HuH-7 (cell line): ENCODE measurements around the gene NRDE2.
"Not testable (repeated sequence)": the region's sequence is repeated elsewhere in the genome, so short reads cannot be mapped to it uniquely, and the experiment has no call there.

ENCODE experiments used
- DNase-seq: peaks from one replicate; pipeline ENCODE4 v3.0.0; 2011; ENCODE audit warnings: low spot score

The NRDE2 gene

DNA sequence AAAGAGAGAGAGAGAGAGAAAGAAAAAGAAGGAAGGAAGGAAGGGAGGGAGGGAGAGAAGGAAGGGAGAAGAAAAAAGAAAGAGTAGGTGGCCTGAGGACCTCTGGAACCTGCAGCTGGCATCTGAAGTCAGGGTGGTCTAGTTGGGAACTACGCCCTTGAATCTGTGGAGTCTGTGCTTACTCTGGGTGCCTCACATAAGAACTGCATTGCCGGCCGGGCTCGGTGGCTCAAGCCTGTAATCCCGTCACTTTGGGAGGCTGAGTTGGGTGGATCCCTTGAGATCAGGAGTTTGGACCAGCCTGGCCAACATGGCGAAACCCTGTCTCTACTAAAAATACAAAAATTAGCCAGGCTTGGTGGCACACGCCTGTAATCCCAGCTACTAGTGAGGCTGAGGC lies 10.0 kb upstream of the NRDE2 start:
- no peak for DNase-seq

DNA sequence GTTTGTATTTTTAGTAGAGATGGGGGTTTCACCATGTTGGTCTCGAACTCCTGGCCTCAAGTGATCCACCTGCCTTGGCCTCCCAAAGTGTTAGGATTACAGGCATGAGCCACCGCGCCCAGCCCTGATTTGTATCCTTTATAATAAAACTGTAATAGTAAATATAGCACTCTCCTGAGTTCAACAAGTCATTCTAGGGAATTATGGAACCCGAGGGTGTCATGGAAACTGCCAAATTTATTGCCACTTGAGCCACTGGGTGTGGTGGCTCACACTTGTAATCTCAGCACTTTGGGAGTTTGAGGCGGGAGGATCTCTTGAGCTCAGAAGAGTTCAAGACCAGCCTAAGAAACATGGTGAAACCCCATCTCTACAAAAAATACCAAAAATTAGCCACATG lies 9.5 kb upstream of the NRDE2 start:
- DNase-seq, result not testable (repeated sequence)

DNA sequence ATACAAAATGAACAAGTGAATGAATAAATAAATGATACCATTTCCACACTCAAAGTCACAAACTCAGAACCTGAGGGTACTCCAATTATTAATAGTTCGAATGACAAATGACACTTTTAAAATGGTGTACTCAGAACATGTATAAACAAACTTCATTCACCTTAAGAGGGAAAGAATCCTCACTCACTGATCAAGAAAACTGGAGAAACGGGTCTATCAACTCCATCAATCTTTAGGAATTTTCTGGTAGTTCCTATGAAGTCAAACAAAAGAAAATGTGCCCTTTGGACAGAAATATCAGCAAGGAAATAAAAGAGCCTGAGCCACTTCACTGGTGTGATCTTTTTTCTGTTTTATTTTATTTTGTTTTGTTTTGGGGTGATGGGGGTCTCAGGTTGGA lies 5.2 kb upstream of the NRDE2 start:
- DNase-seq, result no peak

DNA sequence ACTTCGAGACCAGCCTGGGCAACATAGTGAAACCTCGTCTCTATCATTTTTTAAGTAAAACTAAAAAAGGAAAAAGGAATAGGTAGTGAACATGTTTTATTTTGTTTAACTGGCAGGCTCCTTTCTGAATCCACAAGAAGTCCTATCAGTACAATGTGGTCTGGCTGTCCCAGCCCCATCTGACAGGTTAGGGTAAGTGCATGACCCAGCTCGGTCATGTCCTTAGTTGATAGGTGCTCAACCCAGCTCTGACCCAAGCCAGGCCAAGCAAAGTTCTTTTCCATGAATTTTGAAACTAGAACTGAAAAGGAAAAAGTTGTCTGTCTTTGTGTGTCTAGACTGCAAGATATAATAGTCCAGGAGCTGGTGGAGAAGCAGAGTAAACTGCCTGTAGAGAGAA lies 4.7 kb upstream of the NRDE2 start:
- DNase-seq, result no peak

DNA sequence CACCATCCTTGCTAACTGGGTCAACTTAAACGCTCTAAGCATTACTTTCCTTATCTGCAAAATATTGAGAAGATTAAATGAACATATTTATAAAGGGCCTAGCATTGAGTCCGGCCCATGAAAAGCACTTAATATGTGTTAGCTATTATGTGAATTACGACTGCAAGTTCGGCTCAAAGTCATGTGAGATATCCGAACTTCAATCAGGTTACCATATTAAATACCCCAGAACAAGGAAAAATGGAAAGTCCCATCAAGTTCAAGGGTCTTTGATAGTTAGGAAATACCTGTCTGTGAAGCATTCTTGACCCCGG lies 487 bp upstream of the NRDE2 start:
- no peak for DNase-seq

DNA sequence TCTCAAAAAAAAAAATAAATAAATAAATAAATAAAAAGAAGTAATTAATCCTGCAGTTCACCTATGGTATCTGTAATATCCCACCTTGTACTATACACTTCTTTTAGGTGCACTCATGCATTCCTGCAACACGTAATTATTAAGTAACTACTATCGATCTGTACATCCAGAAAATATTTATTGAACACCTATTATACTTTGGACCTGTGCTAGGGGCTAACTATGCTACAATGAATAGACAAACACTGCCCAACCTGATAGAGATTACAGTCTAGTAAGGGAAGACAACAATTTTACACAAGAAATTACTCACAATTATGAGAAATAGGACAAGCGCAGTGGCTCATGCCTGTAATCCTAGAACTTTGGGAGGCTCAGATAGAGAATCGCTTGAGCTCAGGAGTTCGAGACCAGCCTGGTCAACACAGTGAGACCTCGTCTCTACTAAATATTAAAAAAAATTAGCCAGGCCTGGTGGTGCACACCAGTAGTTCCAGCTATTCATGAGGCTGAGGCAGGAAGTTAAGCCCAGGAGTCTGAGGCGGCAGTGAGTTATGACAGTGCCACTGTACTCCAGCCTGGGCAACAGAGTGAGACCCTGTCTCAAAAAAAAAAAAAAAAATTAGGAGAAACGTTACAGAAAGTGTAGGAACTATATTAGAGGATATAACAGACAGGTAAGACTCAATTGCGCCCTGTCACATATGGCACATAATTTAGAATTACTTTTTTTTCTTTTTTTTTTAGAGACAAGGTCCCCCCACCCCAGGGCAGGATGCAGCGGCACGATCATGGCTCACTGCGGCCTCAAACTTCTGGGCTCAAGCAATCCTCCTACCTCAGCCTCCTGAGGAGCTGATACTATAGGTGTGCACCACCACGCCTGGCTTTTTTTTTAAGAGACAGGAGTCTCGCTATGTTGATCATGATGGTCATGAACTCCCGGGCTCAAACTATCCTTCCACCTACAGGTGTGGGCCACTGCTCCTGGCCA lies 1.2 kb downstream of the NRDE2 start:
- DNase-seq, result no peak

DNA sequence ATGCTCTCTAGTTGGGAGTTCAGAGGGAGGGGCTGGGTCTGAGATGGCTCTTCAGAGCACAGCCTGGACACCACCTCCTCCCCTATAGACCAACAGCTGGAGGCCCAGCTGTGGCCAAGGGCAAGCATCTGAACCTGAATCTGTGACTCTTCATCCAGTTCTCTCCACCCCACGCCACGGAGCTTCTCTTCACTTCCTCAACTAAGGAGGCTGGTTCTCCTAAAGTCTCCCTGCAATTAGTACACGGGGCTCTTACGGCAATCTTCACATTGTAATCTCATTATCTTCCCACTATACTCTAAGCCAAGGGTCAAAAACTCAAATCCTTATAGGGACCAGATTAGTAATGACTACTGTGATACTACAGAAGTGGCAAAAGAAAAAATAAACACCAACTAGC lies 9.8 kb downstream of the NRDE2 start:
- no peak for DNase-seq

DNA sequence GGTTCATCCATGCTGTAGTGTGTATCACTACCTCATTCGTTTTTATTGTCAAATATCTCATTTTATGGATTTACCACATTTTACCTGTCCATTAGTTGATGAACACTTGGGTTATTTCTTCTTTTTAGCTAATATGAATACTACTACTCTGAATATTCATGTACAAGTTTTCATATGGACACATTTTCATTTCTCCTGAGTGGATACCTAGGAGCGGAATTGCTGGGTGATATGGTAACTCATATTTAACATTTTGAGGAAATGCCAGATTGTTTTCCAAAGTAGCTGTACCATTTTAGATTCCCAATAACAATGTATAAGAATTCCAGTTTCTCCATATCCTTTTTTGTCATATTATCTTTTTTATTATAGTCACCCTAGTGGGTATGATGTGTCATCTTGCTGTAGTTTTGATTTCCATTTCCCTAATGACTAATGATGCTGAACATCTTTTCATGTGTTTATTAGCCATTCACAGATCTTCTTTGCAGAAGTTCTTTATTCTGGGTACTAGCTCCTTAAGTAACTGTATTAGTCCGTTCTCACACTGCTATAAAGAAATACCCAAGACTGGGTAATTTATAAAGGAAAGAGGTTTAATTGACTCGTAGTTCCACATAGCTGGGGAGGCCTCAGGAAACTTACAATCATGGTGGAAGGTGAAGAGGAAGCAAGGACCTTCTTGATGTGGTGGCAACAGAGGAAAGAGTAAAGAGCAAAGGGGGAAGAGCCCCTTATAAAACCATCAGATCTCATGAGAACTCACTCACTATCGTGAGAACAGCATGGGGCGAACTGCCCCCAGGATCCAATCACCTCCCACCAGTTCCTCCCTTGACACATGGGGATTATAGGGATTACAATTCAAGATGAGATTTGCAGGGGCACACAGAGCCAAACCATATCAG lies 11.9 kb downstream of the NRDE2 start:
- DNase-seq, result no peak

DNA sequence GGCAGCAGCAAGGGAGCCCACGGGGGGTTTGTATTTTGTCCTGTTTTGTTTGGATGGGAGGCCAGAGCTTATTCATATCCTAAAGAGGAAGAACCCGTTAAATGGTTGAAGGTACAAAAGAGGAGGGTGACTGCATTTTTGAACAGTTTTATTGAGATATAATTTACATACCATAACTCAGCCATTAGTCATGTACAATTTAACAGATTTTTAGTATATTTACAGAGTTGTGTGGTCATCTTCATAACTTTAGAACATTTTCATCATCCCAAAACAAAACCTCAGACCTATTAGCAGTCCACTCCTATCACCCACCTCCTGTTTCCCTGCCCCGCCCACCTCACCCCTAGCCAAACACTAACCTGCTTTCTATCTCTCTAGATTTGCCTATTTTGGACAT lies 12.6 kb downstream of the NRDE2 start:
- DNase-seq, result no peak

DNA sequence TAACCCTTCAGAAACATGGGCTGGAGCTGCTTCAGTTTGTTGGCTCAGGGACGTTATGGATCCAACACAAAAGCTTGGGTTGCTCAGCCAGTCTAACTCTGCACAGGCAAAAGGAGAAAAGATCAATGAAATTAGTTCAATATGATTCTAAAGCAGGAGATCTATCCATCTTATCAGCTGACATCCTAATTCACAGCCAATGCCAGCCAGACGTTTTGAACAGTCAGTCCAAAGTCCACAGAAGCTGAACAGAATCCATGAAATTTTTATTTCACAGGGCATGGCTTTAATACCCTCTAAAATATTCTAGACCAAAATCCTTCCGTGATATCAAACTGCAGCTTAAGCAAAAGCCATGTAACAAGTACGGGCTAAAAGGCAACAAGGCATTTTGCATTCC lies 13.7 kb downstream of the NRDE2 start:
- DNase-seq, result no peak

DNA sequence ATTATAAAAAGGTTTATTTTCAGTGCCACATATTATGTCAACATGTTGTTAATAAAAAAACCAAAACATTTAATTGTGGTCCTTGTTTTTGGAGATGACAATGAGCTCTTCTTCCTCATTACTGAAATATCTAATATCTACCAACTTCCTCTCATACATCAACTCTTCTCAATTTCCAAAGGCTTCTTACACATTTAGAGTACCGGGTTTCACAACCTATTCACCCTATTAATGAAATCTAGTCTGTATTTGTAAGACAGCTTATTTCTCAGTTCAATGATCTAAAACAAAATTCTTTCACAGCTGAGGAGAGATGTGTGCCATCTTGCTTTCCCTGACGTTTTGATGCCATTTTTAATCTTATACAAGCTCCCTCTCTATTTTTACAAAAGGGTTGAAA lies 14.5 kb downstream of the NRDE2 start:
- DNase-seq, result no peak

DNA sequence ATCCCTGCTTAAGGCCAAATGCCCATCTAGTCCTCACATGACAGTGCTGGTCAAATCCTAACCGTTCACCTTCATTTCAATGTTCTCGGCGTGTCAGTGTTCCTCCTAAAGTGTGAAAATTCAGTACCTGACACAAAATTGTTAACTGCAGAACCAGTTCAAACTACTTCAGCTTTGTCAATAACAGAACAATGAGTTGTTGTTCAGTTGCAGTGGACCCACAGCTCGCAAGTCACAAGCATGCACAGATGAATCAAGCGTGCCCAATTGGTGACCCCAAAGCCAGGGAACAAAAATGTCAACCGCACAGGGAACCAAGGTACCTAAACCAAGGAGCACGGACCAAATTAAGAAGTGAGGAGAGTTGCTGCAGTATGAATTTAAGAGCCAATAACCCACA lies 23.2 kb downstream of the NRDE2 start:
- DNase-seq, result no peak

DNA sequence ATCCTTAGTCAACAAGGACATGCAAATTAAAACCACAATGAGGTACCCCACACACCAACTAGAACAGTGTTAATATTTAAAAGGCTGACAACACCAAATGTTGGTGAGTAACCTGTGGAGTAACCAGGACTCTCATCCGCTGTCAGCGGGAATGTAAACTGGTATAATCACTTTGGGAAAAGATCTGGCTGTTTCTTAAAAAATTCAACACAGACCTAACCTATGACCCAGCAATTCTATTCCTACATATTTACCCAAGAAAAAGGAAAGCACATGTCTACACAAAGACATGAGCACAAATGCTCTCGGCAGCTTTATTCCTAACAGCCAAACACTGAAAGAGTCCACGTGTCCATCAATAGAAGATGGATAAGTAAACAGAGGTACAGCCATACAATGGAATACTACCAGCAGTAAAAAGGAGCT lies 26.6 kb downstream of the NRDE2 start:
- DNase-seq, result no peak

DNA sequence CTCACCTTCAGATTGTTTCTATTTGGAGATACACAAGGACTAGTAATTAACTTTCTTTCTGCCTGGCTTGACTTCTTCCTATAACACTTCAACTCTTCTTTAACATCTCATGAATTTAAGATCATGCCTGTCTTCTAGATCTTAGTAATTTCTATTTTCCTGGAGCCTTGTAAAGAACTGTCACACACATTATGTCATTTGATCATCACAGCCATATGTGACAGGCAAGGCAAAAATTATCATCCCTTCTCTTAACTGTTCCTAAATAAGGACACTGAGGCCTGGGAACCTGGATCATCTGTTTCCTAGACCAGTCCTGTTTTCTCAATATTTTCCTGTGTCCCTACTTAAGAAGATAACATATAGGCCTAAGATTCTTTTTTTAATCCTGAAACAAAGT lies 27.2 kb downstream of the NRDE2 start:
- no peak for DNase-seq

DNA sequence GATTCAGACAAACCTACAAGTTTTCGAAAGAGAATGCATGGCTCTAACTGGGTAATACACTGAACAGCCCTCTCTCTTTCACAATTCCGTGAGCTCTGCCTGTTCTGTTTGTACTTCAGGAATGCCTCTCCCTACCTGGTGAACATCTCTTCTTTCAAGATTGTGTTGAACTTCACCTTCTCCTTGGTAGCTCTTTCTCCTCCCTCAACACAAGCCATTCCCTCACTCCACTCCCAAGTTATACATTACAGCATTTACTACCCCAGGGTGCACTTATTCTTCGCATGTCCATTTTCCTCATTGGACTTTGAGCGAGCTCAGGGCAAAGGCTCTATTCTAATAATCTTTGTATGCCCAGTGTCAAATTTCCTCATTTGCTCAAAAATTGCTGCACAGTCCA lies 28.3 kb downstream of the NRDE2 start:
- no peak for DNase-seq

DNA sequence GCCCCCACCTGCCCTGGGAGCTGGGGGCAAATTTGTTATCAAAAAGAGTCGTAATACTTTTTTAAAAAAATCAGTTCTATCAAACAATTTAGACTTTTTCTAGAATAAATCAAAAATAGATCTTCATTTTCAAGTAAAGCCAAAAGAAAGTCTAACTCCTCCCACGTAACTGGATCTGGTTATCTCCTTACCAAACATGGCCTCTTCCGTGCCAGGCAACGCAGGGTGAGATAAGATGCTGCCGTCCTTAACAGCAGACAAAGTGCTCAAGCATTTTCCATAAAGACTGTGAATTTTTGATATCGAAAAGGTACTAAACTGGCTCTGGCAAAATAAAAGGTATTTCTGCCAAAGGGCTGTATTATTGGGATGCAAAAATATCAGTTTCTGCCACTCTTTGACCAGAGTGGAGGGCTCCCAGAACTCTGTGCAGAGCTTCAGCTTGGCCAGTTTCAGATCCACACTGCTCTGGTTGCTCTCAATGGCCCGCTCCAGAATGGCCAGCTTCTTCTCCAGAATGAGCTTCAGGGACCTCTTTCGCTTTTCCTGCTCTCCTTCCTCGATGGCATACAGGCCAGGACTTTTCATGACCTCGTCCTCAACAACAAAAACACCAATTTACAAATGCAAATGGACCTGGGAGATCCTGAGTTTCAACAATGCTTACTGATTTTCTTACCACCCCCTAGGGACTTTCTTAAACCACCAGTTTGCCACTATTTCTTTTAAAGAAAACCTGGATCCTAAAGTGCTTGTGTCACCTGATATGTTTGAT lies 29.0 kb downstream of the NRDE2 start:
- DNase-seq, result no peak

DNA sequence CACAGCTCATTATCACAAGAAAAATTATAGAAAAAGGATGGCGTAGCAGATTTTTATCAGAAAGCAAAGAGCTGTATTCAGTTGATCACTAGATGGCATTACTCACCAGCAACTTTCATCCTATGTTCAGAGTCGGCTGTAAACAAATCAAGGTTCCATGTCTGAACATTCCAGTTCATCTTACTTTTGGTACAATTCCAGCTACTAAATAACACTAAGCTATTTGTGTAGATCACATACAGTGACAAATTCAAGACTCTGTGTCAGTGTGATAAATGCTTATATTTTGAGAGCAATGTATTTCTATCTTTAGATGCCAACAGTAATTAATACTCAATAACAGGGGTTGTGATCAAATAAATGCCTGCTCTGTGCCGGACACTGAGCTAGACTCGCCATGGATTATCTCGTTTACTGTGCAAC lies 30.1 kb downstream of the NRDE2 start:
- peak; percentile 34 for DNase-seq

DNA sequence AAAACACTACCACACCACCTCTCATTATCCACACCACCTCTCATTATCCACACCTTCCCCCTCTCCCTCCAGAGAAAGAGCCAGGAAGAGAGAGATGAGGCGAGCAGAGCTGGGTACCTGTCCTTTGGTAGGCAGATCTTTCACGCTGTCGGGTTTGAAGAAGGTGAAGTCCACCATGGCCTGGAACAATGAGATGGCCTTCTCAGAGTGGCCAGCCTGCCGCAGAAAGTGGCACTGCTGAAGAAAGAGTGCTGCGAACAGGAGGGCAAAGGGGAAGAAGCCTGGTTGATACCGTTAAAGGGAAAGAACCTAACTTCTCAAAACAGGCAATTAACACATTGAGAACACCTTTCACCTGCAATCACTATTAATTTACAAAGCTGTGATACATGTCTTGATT lies 30.6 kb downstream of the NRDE2 start:
- no peak for DNase-seq

DNA sequence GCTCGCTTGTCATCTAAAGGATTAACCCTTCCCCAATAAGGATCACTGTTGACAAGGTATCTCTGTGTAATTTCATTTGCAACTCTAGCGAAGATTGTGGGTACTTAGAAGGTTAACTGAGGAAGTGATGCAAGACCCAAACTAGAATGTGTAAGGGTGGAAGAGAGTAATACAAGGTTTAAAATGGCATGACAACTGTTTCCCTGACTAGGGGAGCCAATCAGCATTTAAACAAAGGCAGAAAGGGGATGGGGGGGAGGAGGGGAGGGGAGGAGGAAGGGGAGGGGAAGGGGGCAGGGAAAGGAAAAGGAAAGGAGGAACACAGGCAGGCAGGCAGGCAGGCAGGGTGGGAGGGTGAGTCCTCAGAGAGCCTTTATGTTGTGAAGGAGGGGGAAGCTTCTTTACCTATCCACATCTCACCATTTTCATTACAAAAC lies 31.1 kb downstream of the NRDE2 start:
- DNase-seq, result no peak

DNA sequence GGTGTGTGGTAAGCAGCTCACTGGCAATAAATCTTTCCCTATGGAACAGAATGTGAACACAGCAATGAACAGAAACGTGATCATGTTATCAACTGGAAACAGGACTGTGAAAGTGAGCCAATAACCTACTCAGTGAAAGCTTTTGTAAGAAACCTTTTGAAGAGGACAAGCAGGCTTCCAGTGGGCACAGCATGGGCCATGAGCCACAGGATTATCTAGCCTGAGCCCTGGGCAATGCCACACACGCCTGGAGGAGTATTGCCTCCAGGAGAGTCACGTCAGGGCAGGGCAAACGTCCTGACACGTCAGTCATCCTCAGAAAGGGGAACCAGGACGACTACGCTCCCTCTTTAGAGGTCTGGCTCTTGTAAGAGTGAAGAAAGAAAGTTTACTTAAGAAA lies 32.3 kb downstream of the NRDE2 start:
- DNase-seq, result no peak

DNA sequence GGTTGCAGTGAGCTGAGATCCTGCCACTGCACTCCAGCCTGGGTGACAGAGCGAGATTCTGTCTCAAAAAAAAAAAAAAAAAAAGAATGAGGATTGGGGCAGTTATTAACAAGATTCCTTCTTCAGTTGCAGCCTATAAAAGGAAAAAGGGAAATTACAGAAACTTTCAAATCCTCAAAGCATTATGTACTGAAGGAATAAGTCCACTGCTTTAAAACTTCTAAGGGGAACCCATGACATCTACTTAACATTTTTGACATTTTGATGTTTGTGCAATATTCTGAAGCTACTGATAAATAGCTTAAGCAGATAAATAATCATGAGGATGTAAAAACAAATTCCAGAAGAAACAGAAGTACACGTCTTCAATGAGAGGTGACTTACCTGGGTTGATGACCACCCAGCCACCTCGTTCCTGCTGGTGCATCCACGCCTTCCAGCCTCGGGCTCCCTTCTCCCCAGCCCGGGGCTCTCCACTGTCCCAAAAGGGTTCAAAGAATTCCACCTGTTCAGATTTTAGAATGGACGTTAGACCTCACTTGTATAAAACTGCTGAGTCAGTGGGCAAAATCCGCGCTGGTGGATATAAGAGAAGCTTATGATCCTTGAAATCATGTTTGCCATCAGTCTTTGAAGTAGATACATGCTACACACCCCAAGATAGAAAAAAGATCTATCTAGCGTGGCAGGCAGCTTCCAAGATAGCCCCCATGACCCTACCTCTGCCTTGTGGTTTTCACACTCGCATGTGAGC lies 33.7 kb downstream of the NRDE2 start:
- no peak for DNase-seq

DNA sequence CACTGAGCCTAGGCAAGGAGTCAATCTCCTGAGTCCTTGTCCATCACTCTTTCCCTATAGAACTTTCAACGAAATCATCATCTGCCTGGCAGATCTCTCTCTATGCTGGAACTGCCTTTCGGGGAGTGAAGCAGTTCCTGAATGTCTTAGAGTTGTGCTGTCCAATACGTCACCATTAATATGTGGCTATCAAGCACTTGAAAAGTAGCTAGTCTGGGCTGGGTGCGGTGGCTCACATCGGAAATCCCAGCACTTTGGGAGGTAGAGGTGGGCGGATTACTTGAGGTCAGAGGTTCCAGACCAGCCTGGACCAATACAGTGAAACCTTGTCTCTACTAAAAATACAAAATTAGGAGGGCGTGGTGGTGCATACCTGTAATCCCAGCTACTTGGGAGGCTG lies 35.1 kb downstream of the NRDE2 start:
- DNase-seq, result no peak
